AG08396 (cell line): Measurements from ENCODE around the gene ILF2.
"Not testable (repeated sequence)": the region's sequence is repeated elsewhere in the genome, so short reads cannot be mapped to it uniquely, and the experiment has no call there.

ENCODE experiments used
- DNase-seq: peaks from one replicate; pipeline ENCODE4 v3.0.0; 2012; ENCODE audit warnings: low spot score, mixed read lengths

ILF2 gene

DNA sequence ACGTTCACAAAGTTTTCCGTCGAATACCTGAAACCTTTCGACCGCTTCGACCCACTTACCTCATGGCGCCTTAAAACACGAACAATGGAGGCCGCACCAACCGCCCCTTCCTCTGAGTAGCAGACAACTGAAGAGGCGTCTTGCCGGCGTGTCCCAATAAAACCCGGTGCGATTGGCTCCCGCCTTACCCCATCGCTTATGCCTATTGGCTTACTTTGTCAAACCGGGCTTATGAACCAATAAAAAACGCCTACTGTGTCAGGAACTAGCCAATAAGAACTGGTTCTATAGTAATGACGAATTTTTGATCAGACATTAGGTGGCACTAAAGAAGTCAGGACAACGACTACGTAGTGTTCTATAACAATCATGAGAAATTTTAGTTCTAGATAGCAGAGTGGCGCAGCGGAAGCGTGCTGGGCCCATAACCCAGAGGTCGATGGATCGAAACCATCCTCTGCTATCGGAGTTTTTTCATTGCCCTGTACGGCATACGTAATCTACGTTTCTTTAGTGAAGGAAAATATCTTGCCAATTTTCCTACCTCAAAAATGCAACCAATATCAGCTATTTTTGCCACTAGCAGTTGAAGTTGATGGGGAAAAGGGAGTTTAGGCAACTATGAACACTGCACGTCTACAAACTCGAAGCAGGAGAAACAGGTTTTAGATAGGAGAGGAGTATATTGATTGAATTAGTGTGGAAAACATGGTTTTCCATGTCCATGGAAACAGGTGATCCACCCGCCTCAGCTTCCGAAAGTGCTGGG is at the start of gene ILF2:
Gene ILF2 (minus strand): TSS at position 135 of the 769 bp plus-strand sequence. CDS start 71 bp downstream, at position 64.
- DNase-seq = peak; percentile 98

DNA sequence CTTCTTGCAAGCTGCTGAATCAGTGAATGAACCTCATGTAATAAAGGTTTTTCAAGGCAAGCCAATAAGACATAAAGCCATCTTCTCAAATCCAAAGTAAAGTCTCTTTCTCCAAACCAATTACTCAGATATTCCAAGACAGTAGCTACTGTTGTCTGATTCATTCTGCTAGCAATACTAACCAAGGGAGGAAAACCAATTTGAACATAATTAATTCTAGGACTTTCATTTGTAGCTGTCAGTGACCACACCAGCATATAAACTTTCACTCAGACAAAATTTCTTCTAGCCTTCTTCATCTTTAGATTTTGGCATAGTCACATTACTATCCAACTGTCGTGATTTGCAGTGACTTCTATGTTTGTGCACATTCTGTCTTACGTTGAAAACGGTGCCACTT is 46.5 kb upstream of the ILF2 start:
- no peak for DNase-seq

DNA sequence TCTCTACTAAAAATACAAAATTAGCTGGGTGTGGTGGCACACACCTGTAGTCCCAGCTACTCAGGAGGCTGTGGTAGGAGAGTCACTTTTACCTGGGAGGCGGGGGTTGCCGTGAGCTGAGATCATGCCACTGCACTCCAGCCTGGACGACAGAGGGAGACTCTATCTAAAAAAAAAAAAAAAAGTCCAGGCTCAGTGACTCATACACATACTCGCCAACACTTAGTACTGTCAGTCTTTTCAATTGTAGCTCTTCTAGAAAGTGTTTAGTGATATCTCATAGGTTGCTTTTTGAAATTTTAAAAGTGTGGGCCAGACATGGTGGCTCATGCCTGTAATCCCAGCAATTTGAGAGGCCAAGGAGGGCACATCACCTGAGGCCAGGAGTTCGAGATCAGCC is 45.4 kb upstream of the ILF2 start:
- not testable (repeated sequence) for DNase-seq

DNA sequence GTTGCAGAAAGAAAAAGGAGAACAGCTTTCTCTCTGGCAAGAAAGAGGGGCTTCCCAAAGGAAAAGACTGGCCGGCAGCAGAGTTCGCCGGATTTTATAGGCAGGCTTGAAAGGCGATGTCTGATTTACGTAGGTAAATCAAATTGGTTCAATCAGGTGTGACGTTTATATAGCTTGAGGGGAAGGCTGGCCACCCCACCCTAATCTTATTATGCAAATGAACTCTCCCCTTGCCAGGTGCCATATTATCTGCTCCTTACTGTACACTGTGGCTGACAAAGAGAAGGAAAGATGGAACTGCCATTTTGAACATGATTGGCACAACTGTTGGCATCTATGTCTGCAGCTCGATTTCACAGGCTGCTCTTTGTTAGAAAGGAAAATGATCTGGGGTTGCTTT is 40.2 kb upstream of the ILF2 start:
- no peak for DNase-seq

DNA sequence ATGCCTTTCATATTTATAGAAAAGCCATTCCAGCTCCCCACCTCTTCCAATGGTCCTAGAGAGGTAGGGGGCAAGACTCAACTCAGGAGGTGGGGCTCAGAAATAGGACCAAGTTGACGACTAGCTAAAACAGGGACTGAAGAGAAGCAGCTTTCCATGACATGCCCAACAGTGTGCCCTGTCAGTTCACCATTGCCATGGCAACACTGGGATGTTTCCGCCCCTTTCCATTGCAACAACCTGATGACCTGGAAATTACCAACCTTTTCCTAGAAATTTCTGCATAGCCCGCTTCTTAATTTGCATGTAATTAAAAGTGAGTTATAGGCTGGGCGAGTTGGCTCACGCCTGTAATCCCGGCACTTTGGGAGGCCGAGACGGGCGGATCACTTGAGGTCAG is 34.7 kb upstream of the ILF2 start:
- no peak for DNase-seq

DNA sequence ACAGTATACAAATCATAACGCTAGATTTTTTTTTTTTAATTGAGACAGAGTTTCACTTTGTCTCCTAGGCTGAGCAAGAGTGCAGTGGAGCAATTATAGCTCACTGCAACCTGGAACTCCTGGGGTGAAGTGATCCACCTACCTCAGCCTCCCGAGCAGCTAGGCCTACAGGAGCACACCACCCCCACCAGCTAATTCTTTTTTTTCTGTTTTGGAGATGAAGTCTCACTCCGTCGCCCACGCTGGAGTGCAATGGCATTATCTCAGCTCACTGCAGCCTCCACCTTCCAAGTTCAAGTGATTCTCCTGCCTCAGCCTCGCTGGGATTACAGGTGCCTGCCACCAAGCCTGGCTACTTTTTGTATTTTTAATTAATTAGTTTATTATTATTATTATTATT is 29.0 kb upstream of the ILF2 start:
- no peak for DNase-seq

DNA sequence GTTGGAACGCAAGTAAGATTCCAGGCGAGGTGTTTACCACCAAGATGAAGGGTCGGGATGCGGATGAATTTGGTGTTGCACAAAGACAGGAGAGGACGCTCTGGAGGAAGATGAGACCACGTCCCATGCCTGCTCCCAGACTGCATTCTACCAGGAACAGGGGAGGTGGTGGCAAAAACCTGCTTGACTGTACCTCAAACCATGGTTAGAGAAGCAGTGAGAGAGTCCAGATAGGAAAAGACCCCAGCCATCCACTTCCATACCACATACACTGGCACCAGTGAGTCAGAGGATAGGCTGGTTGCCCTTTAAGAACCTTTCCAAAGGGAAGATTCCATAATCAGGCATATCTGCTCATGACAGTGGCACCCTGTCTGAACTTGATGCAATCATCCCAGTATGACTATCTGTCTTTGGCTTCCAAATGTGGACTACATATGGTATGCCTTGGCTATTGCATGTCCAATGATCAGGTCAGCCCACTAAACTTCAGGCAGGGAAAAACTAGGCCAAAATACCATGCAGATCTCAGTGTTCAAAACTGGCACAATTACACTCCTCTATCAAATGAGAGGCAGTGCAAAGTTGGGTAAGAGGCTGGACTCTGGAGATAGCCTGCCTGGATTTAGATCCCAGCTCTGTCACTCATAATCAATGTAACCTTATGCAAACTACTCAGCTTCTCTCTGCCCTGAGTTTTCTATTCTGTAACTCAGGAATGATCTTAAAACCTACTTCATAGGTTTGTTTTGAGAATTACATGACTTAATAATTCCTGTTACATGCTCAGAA is 28.3 kb upstream of the ILF2 start:
- DNase-seq = peak; percentile 58

DNA sequence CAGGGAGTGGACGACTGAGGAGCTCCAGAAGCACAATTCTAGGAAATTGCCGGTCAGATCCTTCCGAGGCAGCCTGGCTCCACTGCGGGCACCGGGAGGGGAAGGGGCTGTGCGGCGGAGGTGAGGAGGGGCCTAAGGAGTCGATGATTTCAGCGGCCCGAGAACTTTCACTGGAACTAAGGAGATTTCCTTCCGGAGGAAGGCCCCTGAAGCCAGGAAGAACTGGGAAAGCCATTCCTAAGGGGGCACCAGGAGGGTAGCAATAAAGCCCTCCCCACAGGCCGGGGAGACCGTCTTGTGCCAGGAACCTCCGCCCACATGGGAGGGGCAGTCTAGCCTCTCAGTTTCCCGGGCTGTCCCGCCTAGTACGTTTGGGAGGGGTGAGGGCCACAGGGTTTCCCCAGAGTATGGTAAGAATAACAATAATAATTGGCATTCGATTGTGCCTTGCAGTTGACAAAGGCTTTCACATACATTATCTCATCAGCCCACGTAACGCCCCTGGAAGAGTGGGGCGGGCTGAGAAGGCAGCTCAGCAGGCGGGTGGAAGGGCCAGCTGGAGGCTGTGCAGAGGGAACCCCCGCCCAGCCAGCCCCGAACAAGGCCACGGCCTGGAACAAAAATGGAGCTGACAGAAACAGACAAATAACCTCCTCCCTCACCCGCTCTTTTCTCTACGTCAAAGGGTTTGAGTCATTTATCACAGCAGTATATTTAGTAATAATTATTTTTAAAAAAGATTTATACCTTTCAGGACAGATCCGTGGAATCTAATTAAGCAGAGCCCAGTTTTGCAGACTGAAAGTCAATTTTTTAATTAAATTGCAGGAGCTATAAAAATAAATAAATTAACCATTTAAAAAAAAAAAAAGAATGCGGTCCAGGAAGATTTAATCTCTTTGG is 27.5 kb upstream of the ILF2 start:
- DNase-seq = no peak

DNA sequence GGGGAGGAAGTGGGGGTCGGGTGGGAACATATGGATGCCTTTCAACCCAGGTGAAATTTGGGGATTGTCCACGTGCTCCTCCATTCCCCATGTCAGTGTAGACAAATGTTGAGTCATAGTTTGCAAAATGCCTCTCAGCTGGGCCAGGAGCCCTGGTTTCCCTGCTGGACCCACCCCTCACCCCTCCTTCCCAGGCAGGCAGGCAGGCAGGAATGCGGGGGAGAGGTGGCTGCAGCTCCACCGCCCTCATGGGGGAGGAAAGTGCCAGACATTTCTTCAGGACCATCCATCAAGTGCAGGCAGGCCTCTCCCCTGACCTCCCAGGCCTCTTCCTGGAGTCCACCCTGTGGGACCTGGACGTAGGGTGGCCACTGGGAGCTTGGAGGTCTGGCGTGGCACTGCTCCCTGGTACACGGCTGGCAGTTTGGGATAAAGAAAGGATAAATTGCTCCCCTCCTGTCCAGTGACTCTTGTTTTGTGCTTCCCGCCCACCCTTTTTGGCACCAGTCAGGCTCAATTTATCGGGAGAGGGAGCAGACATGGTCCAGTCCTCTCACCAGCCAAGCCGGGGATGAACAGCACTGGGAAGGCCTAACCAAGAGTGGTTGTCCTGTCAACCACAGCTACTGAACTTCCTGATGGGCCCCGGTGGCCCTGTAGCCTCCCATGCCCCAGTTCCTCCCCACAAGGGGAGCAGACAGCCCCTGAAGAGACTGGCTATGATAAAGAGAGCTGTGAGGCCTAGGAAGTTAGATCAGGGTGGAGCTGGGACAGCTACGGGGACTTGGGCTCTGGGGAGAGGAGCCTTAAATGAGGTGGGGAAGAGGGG is 26.6 kb upstream of the ILF2 start:
- no peak for DNase-seq

DNA sequence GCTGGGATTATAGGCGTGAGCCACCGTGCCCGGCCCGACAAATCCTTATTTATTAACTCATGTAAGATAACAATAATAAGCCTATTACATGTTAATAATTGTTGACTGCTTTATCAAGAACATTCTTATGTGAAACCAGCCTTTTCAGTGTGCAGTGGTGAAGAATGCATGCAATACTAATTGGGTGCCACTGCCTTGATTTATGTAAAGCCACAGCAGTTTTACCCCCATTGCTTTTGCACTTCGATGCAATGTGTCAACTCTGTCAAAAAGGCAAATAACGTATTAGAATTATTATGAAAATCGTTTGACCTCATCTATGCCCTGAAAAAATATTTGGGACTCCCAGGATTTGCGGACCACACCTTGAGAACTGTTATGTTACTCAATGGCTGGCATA is 25.9 kb upstream of the ILF2 start:
- DNase-seq = no peak

DNA sequence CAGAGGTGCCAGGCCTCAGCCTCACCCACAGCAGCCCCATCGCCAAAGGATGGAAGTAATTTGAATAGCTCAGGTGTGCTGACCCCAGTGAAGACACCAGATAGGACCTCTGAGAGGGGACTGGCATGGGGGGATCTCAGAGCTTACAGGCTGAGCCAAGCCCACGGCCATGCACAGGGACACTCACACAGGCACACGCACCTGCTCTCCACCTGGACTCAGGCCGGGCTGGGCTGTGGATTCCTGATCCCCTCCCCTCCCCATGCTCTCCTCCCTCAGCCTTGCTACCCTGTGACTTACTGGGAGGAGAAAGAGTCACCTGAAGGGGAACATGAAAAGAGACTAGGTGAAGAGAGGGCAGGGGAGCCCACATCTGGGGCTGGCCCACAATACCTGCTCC is 22.7 kb upstream of the ILF2 start:
- DNase-seq = no peak

DNA sequence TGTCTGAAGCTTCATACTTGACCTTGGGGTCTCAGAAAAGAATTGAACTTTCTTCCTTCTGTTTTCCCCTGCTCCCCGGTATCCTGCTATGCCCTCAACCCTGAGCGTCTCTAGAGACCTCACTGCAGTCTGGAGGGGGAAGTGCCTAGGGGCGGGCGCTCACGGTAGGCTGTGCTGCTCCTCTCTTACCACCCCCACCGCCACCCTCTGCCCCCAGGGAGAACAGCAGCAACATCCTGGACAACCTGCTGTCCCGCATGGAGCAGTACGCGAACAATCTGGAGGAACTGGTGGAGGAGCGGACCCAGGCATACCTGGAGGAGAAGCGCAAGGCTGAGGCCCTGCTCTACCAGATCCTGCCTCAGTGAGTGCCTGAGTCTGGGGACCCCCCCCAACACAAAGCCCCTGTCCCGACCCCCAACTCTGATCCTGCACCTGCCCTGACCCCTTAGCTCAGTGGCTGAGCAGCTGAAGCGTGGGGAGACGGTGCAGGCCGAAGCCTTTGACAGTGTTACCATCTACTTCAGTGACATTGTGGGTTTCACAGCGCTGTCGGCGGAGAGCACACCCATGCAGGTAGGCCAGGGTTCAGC is 18.0 kb upstream of the ILF2 start:
- DNase-seq = no peak

DNA sequence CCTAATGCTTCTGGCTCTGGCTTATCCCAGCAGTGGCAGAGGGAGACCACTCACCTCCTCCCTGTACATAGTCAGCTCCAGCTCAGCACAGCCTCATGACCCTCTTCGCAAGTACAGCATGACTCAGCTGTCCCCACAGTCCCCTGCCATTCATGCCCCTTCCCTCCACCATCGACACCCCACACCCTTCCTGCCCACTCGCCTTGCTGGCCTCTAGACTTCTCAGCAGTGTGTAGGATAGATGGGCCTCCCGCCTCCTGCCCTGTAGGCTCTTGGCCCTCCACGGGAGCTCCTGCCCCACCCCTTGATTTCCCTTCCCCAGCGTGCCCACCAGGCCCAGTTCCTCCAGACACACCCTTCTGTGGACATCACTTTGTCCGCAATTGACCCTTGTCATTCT is 17.5 kb upstream of the ILF2 start:
- no peak for DNase-seq

DNA sequence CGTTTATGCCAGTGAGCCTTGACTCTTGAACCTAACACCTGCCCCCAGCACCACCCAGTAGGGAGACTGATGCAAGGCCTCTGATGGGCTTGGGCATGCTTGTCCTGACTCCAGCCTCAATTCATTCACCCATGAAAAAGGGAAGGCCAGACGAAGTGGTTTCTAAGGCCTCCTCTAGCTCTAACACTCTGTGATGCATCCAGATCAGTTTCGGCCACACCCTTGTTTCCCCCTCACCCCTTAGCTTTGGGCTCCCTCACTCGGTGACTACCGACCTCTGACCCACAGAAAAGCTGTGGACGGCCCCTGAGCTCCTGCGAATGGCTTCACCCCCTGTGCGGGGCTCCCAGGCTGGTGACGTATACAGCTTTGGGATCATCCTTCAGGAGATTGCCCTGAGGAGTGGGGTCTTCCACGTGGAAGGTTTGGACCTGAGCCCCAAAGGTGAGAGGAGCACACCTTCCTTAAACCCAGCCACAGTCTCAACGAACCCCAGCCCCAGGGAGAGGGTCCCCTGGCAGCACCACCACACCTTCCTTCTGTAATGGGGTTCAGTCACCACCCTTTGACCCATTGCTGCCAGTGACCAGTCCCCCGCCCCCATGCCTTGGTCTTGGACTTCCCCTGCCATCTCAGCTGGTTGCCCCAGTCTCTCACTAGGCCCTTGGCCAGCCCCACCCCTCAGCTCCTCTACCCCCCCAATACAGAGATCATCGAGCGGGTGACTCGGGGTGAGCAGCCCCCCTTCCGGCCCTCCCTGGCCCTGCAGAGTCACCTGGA is 16.7 kb upstream of the ILF2 start:
- DNase-seq = no peak

DNA sequence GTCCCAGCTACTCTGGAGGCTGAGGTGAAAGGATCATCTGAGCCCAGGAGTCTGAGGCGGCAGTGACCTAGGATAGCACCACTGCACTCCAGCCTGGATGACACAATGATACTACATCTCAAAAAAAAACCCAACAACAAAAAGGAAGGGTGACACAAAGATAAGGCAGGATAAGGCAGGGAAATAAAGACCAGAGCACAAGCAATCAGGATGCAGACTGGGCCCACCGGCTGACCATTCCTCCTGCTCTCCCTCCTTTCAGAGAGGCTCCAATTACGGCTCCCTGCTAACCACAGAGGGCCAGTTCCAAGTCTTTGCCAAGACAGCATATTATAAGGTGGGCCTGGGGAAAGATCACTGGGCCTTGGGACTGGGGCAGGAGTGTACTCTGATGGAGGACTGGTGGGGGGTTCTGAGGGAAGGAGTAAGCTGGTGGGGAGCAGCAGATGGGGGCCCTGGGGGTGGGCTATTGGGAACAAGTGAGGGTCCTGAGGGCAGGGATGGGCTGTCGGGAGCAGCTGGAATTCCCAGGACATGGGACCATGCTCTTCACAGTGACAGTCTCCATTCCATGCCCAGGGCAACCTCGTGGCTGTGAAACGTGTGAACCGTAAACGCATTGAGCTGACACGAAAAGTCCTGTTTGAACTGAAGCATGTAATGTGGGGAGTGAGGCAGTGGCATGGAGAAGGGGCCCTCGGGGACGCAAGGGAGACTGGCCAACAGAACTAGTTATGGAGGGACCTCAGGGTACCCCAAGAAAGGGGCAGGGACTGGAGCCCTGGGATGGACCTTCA is 14.9 kb upstream of the ILF2 start:
- DNase-seq = no peak

DNA sequence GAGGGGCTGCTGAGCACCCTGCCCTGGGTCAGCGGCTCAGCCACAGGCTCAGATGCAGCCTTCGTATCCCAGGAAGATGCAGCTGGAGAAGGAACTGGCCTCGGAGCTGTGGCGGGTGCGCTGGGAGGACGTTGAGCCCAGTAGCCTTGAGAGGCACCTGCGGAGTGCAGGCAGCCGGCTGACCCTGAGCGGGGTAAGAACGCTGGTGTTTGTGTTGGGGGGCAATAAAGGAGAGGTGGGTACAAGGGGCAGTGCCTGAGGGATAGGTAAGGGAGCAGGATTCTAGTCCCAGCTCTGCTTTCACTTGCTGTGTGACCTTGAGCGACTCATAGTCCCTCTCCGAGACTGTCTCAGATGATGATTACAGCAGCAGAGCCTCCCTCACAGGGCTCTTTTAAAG is 14.1 kb upstream of the ILF2 start:
- DNase-seq = no peak

DNA sequence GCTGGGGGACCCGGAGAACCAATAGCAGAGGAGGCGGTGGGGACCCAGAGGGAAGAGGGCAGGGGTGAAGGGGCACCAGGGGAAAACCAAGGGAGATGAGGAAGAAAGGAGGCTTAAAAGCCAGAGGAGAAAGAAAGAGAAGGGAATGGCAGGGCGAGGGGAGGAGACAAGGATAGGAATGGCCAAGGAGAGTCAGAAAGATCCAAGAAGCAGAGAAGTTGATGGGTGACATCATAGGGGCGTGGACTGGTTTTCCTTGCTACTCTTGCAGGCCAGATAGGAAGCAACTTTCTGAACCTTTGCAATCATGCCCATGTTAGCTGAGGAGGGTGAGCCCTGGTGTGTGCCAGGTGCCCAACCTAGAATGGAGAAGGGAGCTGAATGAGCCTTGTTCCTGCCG is 13.1 kb upstream of the ILF2 start:
- DNase-seq = peak; percentile 63

DNA sequence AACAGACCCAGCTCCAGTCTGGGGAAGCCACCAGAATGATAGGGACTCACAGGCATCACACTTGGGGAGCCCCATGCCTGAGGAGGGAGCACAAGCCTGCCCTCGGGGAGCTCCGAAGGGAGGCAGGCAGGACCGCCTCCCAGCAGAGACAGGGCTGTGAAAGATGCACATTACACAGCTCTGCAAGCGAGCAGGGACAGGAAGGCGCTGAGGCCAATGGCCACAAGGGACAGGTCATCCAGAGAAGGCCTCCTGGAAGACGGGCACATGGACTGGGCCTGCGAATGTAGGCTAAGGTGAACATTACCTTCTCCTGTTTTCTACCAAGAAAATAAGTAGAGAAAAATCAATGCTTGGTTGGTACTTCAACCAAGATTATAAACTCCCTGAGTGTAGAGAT is 11.9 kb upstream of the ILF2 start:
- DNase-seq = no peak

DNA sequence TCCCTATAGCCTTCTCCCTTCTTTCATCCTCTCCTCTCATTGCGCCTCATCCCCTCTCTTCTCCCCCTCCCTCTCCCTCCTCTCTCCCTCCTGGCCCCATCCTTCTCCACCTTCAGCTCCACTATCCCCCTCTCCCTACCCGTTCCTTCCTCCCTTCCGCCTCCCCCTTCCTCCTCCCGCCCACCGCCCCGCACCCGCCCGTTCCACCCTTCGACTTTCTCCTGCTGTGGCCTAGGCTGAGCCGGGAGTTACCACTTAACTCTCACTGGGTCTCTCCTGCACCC is 9.3 kb upstream of the ILF2 start:
- DNase-seq = no peak
